ENCODE measurements around the gene SFXN1.

SFXN1 gene

GRCh38 chr5:175465282-175465681 lies 13.1 kb upstream of the SFXN1 start:
- no peak for DNase-seq (ENCODE audit: low read depth)

- no peak for DNase-seq (ENCODE audit: low read depth)
Measured at GRCh38 chr5:175466700-175467318, 11.6 kb upstream of the SFXN1 start.

GRCh38 chr5:175467983-175468690 lies 10.2 kb upstream of the SFXN1 start:
- DNase-seq (ENCODE audit: low read depth), result no peak

- DNase-seq (ENCODE audit: low read depth), result no peak
Measured at GRCh38 chr5:175468892-175469291, 9.5 kb upstream of the SFXN1 start.

- no peak for DNase-seq (ENCODE audit: low read depth)
Measured at GRCh38 chr5:175469916-175470315, 8.4 kb upstream of the SFXN1 start.

- no peak for DNase-seq (ENCODE audit: low read depth)
Measured at GRCh38 chr5:175470781-175471180, 7.6 kb upstream of the SFXN1 start.

- DNase-seq (ENCODE audit: low read depth), result no peak
Measured at GRCh38 chr5:175471196-175471595, 7.2 kb upstream of the SFXN1 start.

GRCh38 chr5:175471628-175472027 lies 6.7 kb upstream of the SFXN1 start:
- DNase-seq (ENCODE audit: low read depth), result no peak

- DNase-seq (ENCODE audit: low read depth), result no peak
Measured at GRCh38 chr5:175472378-175472777, 6.0 kb upstream of the SFXN1 start.

GRCh38 chr5:175475248-175475647 lies 3.1 kb upstream of the SFXN1 start:
- no peak for DNase-seq (ENCODE audit: low read depth)

- DNase-seq (ENCODE audit: low read depth), result no peak
Measured at GRCh38 chr5:175477440-175477839, 920 bp upstream of the SFXN1 start.

GRCh38 chr5:175478008-175478383 lies 364 bp upstream of the SFXN1 start:
- no peak for DNase-seq (ENCODE audit: low read depth)

GRCh38 chr5:175479125-175479881 lies 943 bp downstream of the SFXN1 start:
- no peak for DNase-seq (ENCODE audit: low read depth)

GRCh38 chr5:175483337-175483736 lies 5.0 kb downstream of the SFXN1 start:
- DNase-seq (ENCODE audit: low read depth), result no peak

- no peak for DNase-seq (ENCODE audit: low read depth)
Measured at GRCh38 chr5:175484322-175484721, 6.0 kb downstream of the SFXN1 start.

- DNase-seq (ENCODE audit: low read depth), result no peak
Measured at GRCh38 chr5:175484829-175485228, 6.5 kb downstream of the SFXN1 start.

- DNase-seq (ENCODE audit: low read depth), result no peak
Measured at GRCh38 chr5:175485631-175486030, 7.3 kb downstream of the SFXN1 start.

GRCh38 chr5:175487514-175488222 lies 9.3 kb downstream of the SFXN1 start:
- DNase-seq (ENCODE audit: low read depth), result no peak

GRCh38 chr5:175489693-175490443 lies 11.5 kb downstream of the SFXN1 start:
- DNase-seq (ENCODE audit: low read depth), result no peak

- no peak for DNase-seq (ENCODE audit: low read depth)
Measured at GRCh38 chr5:175491223-175491622, 12.9 kb downstream of the SFXN1 start.

- no peak for DNase-seq (ENCODE audit: low read depth)
Measured at GRCh38 chr5:175493260-175493659, 14.9 kb downstream of the SFXN1 start.

GRCh38 chr5:175493726-175494125 lies 15.4 kb downstream of the SFXN1 start:
- DNase-seq (ENCODE audit: low read depth), result no peak
